NOMO-1 treated with DMSO at 0.1 percent for 48 hours (cell line): ENCODE results near the gene RARS1.

Experiments
- DNase-seq: peaks from one replicate; lab custom pipeline; 2025; ENCODE audit not compliant: unreplicated experiment; lab: John Stamatoyannopoulos, UW

The RARS1 gene

DNA sequence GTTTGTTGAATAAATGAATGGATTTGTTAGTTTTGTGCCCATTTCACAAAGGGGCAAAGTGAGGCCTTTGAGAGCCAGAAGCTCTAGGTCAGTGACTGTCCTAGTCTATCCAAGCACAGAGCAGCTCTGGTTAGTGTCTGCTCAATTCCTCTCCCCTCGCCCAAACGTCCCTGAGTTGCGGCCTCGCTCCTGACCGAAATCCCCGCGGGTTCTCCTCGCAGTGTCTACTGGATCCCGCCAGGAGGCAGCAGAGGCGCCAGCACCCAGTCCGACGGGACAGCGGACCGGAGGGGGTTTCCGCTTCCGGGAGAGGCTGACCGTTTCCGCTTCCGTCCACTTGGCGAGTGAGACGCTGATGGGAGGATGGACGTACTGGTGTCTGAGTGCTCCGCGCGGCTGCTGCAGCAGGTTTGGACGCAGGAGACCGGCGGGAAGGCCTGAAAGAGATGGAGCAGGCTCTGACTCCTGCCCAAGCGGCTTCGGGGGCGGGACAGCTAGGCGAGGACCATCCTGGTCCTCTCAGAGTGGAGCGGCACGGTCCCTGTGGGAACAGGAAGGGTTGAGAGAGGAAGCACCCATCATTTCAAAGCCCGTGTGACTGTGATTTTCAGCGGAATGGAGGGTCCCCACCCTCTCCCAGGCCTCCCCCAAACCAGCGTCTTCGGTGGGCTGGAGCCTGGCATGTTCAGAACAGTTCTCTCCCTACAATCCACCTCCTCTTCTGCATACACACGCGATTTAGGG is at the start of gene RARS1:
Gene RARS1, plus strand, starts transcription at position 336 of the 744 bp plus-strand sequence. Its CDS starts 28 bp downstream, at position 364.
- peak; percentile 80 for DNase-seq

DNA sequence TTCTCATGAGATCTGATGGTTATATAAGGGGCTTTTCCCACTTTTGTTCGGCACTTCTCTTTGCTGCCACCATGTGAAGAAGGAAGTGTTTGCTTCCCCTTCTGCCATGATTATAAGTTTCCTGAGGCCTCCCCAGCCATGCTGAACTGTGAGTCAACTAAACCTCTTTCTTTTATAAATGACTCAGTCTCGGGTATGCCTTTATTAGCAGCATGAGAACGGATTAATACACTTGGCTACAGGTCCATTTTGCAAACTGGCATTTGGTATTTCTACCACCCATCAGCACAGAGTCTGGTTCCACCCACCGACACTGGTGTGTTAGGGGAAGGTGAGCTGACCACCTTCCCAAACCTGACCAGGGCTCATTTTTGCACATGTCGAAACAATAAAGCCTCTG is 47.9 kb upstream of the RARS1 start:
- no peak for DNase-seq

DNA sequence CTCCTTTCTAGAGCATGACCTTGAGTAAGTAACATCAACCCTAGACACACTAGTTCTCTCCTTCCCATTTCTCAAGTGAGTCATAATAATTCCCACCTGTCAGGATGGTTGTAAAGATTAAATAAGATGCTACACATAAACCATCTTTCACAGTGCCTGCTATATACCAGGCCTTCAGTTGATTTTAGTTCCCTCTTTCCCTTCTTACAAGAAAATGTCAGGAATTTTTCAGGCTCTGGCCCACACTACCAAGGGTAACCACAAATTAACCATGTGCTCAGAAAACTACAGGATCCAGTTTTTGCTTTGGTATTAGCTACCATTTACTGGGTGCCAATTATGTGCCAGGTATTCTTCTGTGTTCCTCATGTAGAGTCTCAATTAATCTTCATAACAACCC is 42.7 kb upstream of the RARS1 start:
- DNase-seq, result no peak

DNA sequence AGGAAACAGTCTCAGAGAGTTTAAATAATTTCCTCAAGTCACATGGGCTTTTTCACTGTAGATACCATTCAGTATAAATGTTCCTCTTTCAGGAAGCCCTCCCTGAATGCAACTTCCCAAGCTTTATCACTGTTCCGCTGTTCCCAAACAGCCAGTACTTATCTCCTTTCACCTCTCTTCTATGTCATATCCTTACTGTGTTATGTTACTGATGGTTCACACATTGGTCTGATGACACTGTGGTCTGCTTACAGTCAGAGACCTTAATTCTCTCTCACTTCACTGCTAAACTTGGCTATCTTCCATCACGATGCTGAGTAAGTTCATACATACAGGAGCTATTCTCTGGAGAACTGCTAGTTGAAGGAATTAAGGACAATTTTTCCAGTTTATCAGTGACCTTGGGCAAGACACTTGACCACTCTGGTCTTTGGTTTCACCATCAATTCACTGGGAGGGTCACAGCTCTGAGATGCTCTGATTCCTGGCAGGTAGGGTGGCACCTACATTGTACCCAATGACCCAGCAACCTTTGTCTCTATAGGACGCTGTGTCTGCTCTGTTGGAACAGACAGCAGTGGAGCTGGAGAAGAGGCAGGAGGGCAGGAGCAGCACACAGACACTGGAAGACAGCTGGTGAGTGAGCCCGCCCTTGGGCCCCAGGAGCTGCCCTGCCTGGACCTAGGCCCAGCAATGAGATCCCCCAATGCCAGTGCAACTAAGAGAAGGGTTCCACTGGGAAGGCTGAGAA is 42.1 kb upstream of the RARS1 start:
- no peak for DNase-seq

DNA sequence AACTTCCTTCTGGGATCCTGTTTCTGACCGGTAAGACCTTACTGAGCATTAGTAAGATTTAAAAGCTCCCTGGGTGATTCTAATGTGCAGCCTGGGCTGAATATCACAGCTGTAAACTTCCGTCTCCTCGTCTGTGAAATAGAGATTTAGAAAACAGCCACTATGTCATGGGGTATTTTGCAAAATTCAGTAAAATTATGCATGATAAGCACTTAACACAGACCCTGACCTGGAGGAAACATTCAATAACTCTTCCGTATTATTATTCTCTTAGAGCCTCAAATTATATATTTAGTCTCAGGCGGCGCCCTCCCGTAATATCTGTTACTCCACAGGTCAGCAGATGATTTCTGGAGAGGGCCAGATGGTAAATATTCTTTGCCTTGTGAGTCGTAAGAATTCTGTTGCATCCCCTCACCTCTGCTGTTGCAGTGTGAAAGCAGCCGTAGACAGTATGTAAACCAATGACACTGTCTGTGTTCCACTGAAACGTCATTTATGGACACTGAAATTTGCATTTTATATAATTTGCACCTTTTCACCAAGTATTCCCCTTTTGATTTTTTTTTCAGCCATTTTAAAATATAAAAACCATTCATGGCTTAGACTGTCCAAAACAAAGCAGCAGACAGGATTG is 39.2 kb upstream of the RARS1 start:
- no peak for DNase-seq

DNA sequence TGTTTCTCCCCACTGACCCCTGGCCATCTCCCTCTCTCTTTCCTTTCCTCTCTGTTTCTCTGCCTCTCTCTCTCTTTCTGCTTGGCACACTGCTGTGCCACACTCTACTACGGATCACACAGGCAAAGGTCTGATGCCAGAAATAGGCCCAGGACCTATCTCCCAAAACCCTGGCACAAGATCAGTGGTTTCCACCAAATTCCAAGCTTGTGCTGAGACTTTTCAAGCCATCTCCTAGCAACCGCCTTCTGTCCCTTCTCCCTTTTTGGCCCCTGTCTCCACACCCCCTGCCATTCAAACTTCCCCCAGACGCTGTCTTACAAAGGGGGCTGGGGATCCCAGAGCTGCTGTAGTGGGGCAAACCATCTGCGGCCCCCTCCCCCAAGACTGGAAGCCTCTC is 38.5 kb upstream of the RARS1 start:
- no peak for DNase-seq

DNA sequence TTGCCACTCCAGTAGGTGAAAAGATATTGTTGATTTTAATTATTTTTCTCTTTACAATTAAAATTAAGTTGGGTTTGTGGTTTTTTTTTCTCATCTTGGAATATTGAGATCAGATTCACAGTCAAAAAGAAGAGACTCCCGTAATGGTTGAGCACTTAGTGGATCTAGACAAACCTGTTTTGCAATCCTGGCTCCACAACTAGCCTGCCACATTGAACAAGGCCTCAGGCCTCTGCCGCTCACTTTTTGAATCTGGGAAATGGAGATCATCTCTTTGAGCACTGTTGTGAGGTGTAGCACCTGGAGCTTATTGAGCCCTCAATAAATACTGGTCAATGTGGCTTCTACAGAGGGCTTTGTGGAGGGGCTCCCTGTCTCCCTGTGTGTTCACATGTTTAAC is 37.1 kb upstream of the RARS1 start:
- DNase-seq, result no peak

DNA sequence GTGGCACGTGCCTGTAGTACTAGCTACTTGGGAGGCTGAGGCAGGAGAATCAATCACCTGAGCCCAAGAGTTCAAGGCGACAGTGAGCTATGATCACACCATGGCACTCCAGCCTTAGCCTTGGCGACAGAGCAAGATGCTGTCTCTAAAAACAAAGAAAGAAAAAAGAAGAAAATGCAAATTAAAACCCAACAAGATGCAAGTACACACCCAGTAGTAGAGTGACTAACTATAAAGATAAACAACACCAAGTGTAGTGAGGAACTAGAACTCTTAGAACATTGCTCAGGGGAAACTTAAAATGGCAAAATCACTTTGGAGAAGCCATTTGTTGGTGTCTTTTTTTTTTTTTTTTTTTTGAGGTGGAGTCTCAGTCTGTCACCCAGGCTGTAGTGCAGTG is 34.7 kb upstream of the RARS1 start:
- DNase-seq, result no peak

DNA sequence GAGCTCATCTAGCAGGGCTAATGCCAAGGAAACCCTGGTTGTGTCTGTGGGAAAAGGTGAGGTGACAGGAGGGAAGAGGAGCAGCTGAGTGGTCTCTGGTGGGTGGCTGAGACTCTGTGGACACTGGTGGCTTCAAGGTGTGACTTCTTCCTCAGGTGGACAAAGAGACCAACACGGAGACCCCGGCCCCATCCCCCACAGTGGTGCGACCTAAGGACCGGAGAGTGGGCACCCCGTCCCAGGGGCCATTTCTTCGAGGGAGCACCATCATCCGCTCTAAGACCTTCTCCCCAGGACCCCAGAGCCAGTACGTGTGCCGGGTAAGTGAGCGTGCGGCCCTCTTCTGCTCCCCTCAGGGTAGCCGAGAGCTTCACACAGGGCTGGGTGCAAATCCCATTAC is 31.1 kb upstream of the RARS1 start:
- DNase-seq, result no peak

DNA sequence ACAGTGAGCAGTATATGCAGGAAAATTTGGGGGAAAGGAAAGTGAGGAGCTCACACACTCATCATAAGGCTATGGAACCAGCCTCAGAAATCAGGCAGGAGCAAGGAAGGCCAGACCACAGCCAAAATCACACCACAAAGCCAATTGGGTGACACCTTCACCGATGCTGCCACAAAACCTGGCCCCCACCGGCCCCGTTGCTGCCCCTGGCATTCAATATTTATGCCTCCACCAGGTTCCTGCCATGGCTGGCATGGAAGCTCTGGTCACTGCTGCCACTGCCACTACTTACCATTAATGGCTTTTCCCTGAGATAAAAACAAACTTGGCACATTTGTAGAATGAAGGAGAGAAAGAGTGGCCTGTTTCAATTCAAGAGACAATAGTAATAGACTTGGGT is 28.7 kb upstream of the RARS1 start:
- no peak for DNase-seq

DNA sequence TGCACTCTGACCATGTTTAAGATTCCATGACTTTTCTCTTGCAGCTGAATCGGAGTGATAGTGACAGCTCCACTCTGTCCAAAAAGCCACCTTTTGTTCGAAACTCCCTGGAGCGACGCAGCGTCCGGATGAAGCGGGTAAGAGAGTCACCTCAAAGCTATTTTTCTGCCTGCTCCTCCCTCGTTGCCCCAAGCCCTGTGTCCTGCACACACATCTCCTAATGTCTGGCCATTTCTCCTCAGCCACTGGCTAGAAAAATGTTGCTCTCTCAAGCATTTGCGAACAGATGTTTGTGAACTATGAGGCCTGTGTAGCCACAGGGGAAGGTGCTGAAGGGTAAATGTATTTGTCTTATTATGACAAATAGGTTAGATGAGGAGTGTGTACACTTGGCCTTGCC is 25.7 kb upstream of the RARS1 start:
- DNase-seq, result no peak

DNA sequence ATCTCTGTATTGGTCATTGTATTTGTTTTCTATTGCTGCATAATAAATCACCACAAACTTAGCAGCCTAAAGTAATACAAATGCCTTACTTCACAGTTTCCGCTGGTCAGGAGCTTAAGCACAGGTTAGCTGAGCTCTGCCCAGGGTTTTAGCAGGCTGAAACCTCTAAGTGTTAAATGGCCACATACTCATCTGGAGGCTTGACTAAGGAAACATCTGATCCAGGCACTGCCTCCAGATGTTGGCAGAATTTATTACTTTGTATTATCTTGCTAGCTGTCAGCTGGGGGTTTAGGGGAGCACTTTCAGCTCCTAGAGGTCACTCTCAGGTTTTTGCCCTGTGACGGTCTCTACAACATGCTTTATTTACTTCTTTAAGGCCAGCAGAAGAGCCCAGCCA is 23.2 kb upstream of the RARS1 start:
- DNase-seq, result no peak

DNA sequence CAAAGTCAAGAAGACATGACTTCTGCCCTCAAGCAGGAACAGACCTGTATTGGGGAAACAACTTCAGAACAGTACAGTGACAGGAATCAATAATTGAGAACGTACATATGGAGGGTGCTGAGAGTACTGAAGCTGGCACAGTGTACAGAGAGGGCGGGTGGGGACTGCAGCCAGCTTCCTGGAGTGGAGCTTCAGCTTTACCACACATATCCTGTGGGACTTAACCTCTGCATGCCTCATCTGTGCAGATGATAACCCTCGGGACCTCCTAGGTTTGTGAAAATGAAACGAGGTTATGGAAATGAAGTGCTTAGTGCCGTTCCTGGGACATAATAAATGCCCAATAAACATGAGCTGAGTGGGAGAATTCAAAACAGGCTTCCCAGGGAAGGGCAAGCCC is 22.1 kb upstream of the RARS1 start:
- DNase-seq, result no peak

DNA sequence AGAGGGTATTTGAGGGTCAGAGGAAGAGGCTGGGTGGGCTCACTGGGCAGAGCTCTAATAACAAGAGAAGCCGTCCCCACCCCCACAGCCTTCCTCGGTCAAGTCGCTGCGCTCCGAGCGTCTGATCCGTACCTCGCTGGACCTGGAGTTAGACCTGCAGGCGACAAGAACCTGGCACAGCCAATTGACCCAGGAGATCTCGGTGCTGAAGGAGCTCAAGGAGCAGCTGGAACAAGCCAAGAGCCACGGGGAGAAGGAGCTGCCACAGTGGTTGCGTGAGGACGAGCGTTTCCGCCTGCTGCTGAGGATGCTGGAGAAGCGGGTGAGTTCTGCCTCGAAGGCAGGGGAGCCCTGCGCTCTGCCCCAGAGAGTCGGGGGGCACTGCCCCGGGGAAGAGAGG is 21.6 kb upstream of the RARS1 start:
- DNase-seq, result no peak

DNA sequence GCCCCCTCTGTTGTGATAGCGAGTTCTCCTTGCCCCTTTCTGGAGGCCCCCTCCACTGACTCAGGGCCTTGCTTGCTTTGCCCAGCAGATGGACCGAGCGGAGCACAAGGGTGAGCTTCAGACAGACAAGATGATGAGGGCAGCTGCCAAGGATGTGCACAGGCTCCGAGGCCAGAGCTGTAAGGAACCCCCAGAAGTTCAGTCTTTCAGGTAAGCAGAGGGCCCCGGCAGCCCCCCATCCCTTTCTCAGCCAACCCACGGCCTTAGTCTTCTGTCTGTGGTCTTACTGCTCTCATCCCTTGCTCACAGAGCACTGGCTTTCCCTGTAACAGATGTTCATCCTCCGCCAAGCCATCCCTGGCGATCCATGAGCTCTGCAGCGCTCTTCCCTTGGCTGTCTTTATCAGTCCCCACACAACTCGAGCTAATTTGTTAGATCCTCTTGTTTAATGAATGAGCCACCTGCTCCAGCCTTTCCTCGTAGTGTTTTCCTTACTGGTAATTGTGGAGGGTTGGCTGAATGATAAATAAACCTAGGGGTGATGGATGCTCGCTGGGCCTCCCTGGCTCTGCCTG is 18.4 kb upstream of the RARS1 start:
- DNase-seq, result no peak

DNA sequence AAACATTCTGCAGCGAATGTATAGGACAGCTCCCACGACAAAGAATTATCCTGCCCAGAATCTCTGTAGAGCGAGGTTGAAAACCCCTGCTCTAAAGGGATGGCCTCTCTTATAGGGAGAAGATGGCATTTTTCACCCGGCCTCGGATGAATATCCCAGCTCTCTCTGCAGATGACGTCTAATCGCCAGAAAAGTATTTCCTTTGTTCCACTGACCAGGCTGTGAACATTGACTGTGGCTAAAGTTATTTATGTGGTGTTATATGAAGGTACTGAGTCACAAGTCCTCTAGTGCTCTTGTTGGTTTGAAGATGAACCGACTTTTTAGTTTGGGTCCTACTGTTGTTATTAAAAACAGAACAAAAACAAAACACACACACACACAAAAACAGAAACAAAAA is 17.4 kb upstream of the RARS1 start:
- no peak for DNase-seq

DNA sequence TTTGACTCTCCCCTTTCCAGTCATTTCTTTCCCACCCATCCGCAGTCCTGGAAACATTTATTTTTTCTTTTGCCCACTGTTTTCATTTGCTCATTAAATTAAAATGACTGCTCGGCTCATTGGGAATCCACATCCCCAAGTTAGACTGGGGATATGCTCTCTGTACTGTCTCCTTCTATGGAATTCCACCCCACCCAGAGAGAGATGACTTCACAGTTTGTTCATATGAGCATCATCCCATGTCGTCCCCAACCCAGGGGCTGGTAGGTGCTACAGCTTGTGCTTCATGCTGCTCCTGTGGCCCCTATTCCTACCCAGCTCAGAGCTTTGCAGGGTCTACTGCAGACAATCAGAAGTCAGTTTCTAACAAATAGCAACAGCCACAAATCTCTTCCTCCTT is 16.5 kb upstream of the RARS1 start:
- DNase-seq, result no peak

DNA sequence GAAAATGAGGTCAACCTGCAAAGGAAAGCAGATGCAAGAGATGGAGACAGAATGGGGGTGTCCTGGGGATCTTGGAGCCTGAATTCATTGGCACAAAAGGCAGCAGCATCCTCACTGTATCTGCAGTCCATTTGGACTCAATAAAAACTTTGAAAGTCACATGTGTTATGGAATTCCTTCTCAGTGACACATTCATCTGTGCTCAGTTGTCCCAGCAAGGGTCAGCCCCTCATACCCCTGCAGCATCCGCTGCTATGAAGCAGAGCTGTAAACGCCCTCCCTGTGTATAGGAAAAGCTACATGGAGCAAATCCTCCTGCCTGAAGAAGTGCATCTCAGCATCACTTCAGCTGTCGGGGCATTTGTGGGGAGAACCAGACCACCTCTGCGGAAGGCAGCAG is 14.5 kb upstream of the RARS1 start:
- no peak for DNase-seq

DNA sequence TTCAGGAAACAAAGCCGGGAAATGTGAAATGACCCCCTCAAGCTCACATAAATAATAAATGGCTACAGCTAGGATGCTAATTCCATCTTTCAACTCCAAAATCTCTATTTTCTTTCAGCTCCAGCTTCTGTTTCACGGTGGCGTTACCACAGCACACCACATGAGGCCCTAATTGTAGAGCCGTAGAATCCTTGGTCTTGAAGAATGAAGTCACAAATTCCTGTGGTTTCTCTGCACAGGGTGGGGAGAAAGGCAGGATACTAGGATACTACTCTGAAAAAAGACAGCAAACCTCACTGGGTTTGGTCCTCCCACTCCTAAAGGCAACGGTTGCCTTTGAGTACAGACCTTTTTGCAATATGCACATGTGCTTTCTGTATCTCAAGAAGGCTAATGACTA is 13.9 kb upstream of the RARS1 start:
- DNase-seq, result no peak

DNA sequence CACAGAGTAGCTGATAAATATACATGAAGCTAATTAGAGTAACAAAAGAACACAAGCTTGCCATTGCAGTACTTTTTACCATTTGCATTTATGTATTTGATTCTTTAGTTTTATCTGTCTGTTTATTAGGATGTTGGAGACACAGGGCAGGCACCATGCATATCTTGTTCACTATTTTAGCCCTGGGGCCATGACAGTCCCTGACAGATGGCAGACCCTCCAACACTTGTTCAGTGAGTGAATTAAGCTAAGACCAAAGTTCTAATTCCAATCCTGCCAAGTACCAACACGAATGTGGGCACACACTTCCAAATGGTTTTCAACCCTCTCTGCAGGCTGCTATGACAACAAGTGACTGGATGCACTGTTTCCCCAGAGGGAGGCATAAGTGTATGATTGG is 12.0 kb upstream of the RARS1 start:
- DNase-seq, result no peak

DNA sequence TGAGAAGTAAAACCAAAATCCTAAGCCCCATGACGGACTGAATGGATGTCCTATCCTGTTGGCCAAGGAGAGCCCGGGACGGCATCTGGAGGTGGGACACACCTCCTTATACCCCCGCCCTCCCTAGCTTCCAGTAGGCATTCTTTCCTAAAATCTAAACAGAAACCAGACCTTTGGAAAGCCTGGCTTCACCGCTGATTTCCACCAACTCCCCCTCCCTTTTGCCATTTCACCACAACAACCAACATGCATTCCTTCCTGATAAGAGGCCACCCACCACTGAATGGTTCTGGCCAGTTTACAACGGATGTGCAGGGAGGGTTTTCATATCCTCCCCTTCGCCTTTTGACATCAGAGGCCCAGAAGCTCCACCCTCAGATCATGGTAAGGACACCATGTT is 9.2 kb upstream of the RARS1 start:
- no peak for DNase-seq

DNA sequence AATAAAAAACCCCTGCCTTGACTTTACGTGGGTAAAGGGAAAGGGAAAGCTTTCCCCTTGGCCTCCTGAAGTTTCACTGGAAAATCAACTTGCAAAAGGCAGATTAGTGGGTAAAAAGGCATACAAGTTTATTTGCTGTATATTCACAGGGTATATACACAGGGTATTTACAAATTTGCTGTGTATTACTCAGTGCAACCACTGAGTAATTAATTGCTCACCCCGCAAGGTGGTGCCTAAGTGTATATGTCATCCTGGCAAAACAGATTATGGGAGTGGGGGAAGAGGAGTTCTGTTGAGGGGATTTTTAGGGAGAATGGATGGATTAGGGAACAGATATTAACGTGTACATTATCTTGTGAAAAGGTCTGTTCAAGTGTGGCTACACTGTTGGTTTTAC is 7.1 kb upstream of the RARS1 start:
- DNase-seq, result no peak
